Breast epithelium (tissue), 3 donors: Measurements from ENCODE around the gene LAMA4.

Source experiments
- POLR2AphosphoS5 ChIP-seq, 3 donors: sonication (generic); formaldehyde crosslinking; IDR thresholded peaks; one replicate each; pipeline ENCODE4 v1.6.1; 2017; ENCODE audit warnings: antibody characterized with exemption in 3 of 3
- TF ChIP-seq, protein P1 (sequence below), 3 donors: fragments of 450-650 bp; IDR thresholded peaks; one replicate each; pipeline ENCODE4 v1.5.1; 2016 to 2017; ENCODE audit warnings: antibody characterized with exemption in 3 of 3, mild to moderate bottlenecking in 3 of 3, moderate library complexity in 3 of 3

- TF ChIP-seq POLR2AphosphoS5 (IDR thresholded peaks at IDR 0.05), result no peak
- TF ChIP-seq, protein P1, sequence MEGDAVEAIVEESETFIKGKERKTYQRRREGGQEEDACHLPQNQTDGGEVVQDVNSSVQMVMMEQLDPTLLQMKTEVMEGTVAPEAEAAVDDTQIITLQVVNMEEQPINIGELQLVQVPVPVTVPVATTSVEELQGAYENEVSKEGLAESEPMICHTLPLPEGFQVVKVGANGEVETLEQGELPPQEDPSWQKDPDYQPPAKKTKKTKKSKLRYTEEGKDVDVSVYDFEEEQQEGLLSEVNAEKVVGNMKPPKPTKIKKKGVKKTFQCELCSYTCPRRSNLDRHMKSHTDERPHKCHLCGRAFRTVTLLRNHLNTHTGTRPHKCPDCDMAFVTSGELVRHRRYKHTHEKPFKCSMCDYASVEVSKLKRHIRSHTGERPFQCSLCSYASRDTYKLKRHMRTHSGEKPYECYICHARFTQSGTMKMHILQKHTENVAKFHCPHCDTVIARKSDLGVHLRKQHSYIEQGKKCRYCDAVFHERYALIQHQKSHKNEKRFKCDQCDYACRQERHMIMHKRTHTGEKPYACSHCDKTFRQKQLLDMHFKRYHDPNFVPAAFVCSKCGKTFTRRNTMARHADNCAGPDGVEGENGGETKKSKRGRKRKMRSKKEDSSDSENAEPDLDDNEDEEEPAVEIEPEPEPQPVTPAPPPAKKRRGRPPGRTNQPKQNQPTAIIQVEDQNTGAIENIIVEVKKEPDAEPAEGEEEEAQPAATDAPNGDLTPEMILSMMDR (IDR thresholded peaks at IDR 0.05), result no peak
Observed at GRCh38 chr6:112139052-112139451, 115.3 kb downstream of the LAMA4 start.
